Liver (tissue), 2 donors: Measurements from ENCODE around the gene ERC1.

Experiments used
- CTCF ChIP-seq: fragments of 150-350 bp; IDR thresholded peaks from 2 replicates; pipeline ENCODE4 v1.5.1; 2017; ENCODE audit warnings: improper control_type of control experiment, low read depth, low read length; ENCODE audit not compliant: missing input control
- MAX ChIP-seq: IDR thresholded peaks from 2 replicates; pipeline ENCODE4 v1.6.1; 2016; ENCODE audit warnings: antibody characterized with exemption
- REST ChIP-seq: IDR thresholded peaks from 2 replicates; pipeline ENCODE4 v1.6.1; 2016; ENCODE audit warnings: antibody characterized with exemption, mild to moderate bottlenecking
- donor health status: healthy.

- TF ChIP-seq MAX: no peak
- no peak for TF ChIP-seq CTCF
- TF ChIP-seq REST: no peak
Observed at GRCh38 chr12:1439201-1439600, 448.2 kb downstream of the ERC1 start.
